GM18907 (cell line): ENCODE data around the gene RCAN1.

Experiments
- ATAC-seq: cut with Tn5 transposase; IDR thresholded peaks from one replicate; pipeline ENCODE4 v1.9.1; 2021; ENCODE audit warnings: mild to moderate bottlenecking, moderate library complexity; ENCODE audit not compliant: unreplicated experiment

The RCAN1 gene

DNA sequence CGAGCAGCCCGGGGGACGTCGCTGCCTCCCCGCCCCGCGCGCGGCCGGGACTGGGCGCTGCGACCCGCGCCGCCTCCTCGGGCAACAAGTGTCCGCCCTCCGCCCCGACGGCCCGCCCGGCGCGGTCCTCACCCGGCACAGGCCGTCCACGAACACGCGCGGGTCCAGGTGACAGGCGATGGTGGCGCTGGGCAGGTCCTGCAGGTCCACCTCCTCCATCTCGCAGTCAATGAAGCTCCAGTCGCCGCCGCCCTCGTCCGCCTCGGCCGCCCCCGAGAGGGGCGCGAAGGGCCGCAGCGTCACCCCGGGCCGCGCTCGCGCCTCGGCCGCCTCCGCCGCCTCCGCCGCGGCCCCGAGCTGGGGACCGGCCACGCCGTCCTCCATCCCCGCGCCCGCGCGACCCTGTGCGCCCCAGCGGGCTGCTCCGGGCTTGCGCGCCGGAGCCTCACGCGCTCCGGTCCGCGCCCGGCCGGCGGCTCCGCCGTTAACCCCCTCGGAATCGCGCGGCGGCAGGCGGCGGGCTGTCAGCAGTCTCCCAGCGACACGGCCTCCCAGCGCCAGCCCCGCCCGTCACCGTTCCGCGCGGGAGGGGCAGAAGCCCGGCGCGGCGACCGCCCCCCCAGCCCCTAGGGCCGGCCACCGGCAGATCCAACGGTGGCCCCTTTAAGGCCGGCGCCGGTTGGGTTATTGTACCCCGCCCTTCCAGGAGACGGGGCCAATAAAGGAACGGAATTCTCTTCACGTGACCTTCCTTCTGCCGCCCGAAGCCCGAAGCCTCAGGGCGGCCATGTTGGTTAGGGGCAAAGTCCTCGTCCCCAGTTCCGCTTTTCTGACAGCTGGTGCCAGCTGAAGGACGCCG, at the start of gene RCAN1:
TSS of gene RCAN1 (minus strand) at position 486 of the 859 bp plus-strand sequence. CDS start at position 384, 102 bp downstream.
- peak; percentile 95 for ATAC-seq

DNA sequence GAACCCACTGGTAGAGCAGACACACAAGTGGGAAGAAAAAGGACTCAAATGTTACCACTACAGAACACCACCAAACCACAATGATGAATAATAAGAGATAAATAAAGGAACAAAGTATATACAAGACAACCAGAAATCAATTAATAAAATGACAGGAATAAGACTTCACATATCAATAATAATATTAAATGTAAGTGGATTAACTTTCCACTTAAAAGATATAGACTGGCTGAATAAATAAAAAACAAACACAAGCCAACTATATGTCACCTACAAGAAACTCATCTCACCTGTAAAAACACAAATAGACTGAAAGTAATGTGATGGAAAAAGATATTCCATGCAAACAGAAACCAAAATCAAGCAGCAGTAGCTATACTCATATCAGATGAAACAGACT, 46.9 kb upstream of the RCAN1 start:
- no peak for ATAC-seq

DNA sequence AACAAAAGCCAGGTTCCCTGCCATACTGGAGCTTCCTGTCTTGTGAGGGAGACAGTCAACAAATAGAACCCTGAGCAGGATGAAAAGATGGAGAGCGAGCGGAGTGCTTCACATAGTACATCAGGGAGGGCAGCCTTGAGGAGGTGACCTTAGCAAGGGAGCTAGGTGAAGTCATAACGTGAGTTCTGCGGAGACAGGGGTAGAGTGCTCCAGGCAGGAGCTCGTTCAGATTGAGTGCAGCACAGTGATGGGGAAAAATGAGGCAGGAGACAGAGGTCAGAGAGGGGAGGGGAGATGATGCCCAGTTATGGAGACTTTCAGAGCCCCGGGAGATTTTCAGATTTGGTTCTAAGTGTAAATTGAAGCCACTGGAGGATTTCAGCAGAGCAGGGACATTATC, 38.6 kb upstream of the RCAN1 start:
- ATAC-seq: no peak

DNA sequence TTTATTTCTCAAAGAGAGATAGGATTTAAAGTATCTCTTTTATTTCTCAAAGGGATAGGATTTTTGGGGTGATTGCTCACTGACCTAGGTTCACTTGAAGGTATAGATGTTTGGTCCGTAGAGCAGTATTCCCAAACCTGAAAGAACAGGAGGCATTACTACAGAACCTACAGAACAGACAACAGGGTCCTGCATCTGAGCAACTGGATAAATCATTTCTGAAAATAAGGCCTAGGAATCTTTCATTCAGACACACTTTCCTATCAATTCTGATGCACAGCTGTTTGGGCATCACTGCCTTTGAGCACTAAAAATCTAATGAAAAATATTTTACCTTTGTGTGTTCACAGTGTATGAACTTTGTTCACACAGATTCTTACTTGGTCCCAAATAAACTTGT, 36.7 kb upstream of the RCAN1 start:
- ATAC-seq: no peak

DNA sequence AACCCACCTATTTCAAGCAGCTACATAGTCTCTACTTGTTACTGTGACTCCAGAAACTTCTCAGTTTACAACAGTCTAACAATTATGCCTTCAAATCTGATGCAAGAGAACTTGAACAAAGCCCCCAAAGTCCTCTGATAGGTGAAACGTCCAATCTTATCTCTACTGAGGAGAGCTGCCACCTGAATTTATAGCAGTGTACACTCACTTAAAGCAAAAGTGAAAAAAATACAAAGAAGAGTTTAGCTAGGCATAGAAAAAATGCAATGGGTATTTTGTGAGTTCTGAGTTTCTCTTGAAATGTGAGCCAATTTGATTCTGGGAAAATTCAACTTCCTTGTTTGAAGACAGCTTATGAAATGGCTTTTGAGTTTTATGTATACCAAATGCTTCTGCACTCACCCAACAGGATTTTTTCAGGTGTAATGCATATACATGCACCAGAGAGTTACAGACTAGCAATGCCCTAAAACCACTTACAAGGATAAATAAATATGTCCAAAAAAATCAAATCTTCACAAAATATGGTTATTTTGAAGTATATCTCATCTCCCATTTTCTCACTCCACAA, 36.0 kb upstream of the RCAN1 start:
- ATAC-seq: no peak

DNA sequence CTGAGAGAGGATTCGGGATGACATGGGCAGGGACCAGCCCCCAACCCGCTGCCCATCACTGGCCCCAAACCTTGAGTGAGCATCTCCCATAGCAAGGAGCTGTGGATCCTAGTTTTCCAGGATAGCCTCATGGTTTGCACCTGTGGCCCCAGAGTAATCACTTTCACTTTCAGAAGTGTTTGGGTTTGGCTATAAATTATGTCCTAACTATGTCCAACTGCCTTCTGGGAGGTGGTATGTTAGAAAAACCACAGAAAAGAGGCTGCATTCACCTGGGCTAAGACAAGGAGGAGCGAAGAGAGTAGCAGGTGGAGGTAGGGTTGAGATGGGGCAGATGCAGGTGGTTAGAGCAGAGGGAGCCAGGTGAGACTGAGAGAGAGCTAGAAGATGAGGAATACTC, 34.5 kb upstream of the RCAN1 start:
- ATAC-seq: no peak

DNA sequence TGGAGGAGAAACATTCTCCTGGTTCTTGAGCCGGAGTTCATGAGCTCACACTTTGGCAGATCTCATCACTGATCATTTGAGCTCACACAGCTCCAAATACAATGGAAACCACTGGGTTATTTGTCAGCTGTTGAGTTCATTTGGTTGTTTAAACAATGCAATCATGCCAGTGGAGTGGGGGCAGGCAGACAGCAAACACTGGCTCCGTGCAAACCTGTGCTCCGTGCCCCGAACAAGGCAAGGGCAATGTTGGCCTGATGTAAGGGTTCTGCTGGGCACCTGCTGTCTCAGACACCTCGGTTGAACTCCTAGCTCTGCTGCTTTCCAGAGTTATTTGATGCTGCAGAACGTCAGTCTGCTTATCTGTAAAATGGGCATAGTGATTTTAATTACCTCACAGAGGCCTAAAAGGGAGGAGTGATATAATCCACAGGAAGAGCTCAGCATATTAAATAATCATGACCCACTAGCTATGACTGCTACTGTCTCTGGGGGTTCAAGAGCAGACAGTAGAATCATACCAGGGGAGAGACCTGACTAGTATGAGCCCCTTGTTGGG, 33.9 kb upstream of the RCAN1 start:
- no peak for ATAC-seq

DNA sequence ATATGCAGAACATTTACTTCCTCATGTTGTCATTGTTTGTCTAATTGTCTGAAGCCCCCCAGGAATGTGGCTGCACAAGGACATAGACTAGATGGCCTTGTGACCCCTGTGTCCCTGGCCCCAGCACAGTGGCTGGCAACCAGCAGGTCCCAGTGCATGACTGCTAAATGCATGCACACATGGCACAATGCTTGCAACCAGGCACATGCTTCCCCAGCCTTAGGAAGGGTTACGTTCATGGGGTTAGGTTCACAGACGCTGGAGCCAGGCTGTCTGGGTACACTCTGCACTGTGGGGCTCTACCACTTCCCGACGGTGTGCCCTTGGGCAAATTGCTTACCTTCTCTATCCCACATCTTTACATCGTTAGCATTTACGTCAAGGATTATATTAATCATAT, 32.6 kb upstream of the RCAN1 start:
- ATAC-seq: no peak

DNA sequence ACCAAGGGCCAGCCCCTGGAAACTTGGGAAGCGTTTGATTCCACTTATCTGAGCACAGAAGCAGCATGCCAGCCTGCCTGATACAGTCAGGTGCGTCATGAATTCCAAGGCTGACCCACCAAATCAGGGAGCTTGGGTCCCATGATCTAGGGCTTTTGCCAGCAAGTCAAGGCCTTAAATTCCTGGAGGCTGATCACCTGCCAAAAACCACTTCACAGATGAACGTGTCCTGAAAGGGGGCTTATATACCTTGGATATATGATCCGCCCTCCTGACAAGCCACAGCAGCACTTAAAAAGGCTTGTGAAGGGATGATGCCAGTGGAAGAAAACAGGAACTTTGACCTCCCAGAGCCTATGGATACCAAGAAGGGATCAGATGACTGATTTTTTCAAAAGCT, 29.9 kb upstream of the RCAN1 start:
- ATAC-seq: no peak

DNA sequence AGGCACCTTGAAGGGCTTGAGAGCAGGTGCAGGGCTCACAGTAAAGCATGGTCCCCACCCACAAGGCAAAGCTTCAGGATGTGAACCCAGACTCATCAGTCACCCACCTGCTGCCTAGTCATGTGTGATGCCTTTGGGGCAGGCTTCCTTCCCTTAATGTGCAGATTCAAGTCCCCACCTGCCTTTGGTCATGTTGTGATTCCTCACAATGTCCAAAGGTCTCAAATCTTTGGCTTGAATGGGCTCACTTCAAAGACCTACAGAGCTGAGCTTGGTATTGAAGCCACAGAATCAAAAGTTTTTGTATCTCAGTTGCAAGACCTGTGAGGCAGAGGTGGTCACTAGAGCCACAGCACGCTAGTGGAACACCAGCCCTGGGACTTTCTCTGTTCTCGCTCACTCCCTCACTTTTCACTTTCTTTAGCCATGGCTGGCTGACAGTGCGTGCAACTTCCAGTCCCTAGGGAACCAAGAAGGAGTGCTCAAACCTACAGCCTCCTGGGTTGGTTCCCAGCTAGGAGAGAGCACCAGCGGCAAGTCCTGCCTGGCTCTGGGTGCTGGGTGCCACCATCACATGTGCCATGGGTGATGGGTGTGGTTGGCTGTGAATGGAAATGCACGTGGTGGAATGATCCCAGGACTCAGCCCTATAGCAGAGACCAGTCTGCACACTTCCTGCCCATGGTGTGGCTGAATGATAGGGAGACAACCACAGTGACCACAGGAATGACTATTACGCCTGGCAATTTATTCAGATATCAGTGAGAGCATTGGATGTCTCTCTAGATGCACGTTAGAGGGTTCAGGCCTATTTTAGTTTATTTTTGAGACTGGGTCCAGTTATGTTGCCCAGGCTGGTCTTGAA, 27.5 kb upstream of the RCAN1 start:
- peak; percentile 67 for ATAC-seq

DNA sequence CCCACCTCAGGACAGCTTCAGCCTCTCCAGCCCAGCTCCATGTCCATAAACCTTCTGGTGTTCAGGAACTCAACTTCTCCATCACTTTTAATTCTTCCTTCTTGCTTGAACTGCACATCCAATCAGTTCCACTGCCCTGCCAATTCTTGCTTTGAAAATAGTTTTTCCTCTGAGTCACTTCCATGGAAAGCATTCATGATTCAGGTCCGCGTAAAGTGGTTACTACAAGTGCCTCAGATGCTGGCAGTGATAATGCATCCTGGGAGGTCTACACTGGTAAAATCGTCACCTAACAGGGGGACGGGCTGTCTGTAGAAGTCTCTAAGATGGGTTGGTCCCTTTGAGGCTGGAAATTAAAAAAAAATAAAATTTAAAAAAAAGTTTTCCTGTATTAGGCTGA, 25.9 kb upstream of the RCAN1 start:
- ATAC-seq: no peak

DNA sequence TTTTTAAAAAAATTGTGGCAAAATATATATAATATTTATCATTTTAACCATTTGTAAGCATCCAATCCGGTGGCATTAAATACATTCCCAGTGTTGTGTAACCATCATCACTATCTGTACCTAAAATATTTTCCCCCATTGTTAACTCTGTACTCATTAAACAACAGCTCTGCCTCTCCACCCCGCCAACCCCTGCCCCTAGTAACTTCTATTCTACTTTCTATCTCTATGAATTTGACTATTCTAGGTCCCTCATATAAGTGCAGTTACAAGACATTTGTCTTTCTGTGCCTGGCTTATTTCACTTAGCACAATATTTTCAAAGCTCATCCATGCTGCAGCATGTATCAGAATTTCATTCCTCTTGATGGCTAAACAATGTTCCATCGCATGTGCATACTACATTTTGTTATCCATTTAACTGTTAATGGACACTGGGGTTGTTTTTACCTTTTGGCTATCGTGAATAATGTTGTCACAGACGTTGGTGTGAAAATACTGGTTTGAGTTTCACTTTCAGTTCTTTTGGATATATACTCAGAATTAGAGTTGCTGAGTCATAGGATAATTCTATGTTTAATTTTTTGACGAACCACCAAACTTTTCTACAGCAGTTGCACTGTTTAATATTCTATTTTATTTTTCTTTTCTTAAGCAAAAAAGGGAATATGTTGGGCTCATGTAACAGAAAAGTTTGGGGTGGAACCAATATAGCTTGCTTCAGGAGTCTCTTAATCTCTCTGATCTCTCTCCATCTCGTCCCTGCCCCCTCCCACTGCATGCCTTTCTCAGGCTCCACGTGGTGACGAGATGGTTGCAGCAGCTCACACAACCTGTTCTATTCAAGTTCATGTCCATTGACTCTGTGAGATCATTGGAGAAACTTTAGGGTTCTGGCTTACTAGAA, 25.2 kb upstream of the RCAN1 start:
- ATAC-seq: peak; percentile 45

DNA sequence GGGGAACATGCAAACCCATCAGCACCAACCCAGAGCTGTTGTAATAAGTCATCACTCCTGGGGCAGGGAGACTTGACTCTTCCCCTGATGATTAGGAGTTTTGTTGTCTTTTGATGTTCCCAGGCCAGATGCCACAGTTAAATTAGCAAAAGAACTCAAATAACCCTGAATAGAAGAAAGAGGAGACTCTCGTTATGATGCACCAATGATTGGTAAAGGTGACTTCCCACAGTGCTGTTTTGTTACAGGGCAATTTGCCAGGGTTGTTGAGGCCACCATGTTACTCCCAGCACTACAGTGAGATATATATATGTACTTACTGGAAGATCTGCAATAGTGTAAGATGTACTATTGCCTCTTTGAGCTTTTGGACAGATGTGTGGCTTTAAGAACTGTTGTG, 24.3 kb upstream of the RCAN1 start:
- no peak for ATAC-seq

DNA sequence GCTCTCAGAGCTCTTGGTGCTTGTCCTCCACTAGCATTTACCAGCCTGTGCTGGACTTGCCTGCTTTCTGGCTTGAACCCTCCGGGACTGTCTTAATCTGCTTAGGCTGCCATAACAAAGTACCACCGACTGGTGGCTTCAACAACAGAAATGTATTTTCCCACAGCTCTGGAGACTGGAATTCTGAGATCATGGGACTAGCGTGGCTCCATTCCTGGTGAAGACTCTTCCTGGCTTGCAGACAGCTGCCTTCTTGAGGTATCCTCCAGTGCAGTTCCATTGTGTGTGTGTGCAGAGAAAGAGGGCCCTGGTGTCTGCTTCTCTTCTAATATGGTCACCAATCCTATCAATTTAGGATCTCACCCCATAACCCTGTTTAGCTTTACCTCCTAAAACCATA, 22.0 kb upstream of the RCAN1 start:
- ATAC-seq: no peak

DNA sequence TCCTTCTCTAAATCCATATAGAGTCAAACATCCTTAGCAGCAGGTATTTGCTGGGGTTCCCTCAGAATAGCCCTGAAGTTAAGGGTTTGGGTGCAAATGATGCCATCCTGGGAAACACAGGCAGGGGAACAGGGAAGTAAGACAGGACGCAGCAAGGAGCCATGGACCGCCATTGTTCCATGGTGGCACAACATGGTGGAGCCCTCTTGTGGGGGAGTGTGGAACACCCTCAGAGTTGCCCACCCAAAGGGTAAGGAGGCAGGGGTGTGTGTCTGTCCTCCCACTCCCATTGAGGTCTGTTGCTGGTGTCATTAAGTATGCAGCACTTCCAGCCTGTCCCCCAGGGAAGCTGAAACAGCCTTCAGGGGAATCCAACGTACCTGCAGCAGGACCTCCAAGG, 20.4 kb upstream of the RCAN1 start:
- ATAC-seq: no peak

DNA sequence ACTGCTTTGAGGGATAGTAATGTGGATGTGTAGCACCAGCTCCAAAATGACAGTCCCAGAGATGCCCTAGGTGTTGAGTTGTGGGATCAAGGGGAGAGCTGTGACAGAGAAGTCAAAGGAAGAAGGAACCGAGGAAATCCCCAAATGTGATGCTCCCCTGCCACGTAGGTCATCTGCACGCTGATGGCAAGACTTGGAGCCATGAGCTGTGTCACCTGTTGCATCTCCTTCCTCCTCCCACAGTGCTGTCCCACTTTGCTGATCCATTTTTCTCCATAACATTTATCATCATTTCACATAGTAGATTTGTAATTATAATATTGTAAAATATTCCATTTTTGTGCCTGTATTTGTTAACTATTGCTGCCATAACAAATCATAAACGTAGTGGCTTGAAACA, 17.6 kb upstream of the RCAN1 start:
- ATAC-seq: no peak

DNA sequence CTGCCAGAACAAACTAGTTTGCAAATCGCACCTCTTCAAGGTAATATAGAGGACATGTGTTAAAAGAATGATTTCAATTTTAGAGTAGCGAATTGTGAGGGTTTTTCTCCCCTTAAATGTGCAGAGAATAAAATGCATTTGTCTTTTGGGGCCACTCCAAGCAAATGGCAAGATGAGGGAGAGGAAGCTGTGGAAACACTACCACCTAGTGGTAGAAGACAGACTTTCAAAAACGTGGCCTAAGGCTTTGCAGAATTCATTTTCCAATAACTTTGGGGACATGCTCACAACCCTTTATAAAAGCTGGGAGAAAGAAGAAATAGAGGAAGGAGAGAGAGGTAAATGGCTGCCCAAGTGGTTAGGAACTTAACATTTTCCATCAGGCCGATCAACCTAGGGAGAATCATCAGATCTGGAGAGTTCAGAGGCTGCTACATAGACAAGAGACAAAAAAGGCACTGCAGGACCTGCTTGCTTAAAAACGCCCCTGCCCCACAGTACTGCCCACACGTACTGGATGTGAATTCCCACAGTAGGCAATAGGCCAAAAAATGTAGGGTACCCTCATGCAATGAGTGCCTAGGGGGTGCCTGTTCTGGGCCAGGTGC, 15.7 kb upstream of the RCAN1 start:
- peak; percentile 50 for ATAC-seq

DNA sequence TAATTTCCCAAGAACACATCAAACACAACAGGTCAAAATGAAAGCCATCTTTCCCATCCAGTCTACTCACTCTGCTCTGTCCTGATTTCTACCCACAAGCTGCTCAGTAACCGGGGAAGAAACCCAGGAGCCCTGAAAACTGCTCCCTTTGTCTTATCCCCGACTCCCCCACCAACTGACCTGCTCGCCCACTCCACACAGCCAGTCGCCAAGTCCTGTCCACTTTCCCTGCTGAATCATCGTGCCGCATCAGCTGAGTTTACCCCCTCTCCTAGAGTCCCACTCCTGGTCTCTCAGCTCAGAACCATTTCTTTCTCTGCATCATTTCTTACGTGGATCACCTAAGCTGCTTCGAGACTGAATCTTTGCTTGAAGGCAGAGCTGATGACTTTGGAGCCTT, 11.2 kb upstream of the RCAN1 start:
- ATAC-seq: no peak

DNA sequence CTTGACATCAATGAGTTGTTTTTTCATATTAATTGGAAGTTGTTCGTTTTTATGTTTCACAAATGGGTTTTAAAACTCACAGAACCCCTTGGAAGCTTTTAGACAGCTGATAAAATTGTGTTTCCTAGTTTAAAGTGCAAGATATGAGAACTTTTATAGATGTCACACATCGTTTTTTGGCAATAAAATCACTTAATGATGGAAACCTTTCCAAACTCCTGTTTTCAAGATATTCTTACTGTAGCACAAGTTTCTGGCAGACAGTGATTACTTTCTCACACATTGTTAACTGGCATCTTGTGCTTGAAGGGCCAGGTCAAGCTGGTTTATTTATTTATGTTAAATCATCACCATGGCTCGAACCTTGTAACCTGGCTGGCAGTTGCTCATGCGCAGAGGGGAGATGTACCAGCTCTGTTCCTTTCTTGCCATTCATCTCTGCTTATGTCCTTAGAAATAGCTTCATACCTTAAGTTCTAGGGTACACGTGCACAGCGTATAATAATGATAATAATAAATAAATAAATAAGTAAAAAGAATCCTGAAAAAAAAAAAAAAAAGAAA, 10.2 kb upstream of the RCAN1 start:
- ATAC-seq: no peak

DNA sequence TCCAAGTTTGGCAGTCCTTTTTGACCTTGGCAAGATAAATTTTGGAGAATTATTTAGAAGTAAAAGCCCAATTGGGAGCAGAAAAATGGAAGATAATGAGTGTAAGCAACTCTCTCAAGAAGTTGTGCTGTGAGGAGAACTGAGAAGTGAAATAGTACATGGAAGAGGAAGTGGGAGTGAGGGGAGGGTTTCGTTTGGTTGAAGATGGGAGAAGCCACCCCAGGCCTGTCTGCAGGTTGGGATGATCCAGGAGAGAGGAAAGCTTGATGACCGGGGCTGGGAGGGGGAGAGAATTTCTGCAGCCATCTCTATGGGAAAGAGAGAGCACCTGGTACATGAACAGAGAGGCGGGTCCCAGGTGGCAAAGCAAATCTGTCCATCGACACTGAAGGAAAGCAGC, 8.6 kb upstream of the RCAN1 start:
- no peak for ATAC-seq
